Left kidney (tissue), 2 donors: ENCODE results near the gene B4GALT2. TPM values are rescaled to one million over a fixed set of nuclear protein-coding genes. Genes with fewer than 3 reads are reported as not detected.

Experiments used
- DNase-seq: peaks from one replicate; pipeline ENCODE4 v3.0.0-alpha.2; 2013
- polyA plus RNA-seq: library from polyadenylated mRNA; unstranded; fragments of 120-200 nt; gene quantifications from one replicate; pipeline ENCODE4 v1.2.1, GENCODE V29; 2013; ENCODE audit not compliant: insufficient read length

B4GALT2 gene
- polyA plus RNA-seq, 1 donor = 33.7 TPM

GRCh38 chr1:44027320-44027719 is 48.3 kb downstream of the B4GALT2 start:
- DNase-seq = no peak

DNA sequence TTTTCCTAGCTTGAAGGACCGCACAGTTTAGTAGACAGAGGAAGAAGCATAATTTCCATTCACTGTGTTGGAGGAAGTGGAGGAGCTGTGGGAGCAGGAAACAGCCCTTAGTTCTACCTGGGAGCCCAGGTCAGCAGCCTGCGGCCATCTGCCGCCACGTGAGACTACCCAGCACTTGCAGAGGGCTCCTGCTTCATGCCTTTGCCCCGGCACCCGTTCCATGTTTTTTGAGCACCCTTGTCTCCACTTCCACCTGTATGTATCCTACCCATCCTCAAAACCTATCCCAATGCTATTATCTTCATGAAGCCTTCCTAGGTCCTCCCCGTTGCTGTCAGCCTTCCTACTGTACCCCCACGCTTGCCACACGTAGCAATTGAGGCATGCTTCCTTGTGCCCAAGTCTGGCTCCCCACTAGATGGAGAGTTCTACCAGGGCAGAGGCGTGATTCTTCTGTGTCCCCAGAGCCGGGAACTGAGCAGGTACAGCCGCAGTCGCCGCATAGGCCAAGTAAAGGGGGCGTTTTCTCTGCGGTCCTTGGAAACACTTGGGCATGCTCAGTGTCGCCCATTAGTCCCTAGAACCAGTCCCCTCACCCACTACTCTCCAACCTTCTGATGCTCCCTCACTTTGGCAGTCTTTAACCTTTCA is 50.4 kb downstream of the B4GALT2 start:
- DNase-seq = no peak

DNA sequence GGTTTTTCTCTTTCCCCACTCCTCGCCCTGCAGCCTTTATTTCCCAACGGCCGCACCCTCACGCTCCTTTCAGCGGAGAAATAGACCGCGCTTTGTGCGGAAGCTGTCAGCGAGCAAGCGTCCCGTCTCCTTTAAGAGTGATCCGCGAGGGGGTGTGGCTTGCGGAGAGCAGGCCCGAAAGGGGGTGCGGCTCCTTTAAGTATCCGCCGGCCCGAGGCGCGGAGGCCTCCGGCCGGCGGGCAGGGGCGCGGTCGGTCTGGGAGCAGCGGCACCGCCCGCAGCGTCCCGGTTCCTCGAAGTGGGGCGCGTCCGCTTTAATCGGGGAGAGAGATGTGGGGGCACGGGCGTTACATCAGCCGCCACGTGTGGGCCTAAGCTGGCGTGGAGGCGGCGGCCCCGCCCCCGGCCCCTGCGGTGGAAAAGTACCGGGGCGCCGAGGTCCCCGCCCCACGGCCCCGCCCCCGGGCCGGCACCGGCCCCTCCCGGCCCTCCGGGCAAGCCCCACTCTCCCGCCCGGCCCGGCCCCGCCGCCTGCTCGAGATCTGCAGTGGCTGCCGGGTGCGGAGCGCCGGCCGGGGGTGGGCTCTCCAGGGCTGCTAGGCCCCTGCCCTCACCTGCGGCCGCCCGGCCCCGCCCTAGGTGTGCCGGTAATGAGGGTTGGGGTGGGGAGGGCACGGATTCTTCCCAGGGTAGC is 51.0 kb downstream of the B4GALT2 start:
- DNase-seq = peak; percentile 87

GRCh38 chr1:44030605-44031251 is 51.7 kb downstream of the B4GALT2 start:
- no peak for DNase-seq

GRCh38 chr1:44031252-44032169 is 52.5 kb downstream of the B4GALT2 start, which contains the start of gene SLC6A9:
Gene SLC6A9 (minus strand): TSS chr1:44031462. CDS start chr1:44024277, 7,185 bp downstream.
- peak; percentile 72 for DNase-seq

DNA sequence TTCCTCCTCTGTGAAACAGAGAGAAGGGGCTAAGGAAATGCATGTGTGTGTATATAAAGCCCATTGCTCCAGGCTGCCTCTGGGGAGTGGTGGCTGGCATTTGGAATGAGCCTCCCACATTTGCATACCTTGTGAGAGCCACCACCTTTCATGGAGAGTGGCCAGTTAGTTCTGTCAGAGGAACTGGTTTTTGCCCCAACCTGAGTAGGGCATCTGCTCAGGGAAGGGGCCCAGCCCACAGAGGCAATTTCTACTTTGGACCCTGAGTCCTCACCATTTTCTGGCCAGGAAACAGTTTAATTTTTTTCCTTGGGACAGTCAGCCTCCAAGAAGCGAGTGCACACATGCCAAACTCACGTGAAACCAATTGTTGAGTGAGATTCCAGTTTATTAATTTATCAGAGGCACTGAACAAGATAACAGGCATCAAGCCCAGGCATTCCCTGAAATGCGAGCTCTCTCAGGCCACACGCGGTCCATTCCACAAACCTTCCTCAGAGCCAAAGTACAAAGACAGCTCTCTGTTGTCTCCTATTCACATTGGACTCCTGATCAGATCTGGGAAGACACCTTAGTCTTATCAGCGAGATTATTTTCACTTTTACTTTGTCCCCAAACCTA is 53.3 kb downstream of the B4GALT2 start:
- DNase-seq = no peak

GRCh38 chr1:44033041-44033575 is 54.1 kb downstream of the B4GALT2 start:
- DNase-seq = no peak

DNA sequence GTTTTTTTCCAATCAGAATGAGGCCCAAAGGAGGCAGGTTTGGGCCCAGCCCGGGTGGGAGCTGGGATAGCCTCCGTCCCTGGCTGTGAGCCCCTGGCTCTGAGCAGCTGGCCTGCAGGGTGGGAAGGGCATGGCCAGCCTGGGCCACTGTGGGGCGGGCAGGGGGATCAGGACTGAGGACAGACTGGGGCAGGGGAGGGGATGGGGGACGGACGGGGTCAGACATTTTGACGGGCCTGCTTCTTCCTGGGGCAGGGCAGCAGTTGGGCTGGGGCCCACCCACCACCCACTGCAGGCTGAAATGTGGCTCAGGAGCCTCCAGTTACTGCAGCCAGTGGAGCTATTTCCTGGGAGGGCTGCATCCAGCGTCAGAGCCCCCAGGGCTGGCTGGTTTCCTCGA is 54.7 kb downstream of the B4GALT2 start:
- no peak for DNase-seq

GRCh38 chr1:44034423-44034822 is 55.4 kb downstream of the B4GALT2 start:
- no peak for DNase-seq

- no peak for DNase-seq
Measured at GRCh38 chr1:44034976-44035716, 56.1 kb downstream of the B4GALT2 start.

GRCh38 chr1:44035726-44036408 is 56.9 kb downstream of the B4GALT2 start:
- no peak for DNase-seq

- DNase-seq = peak; percentile 58
Measured at GRCh38 chr1:44036409-44037139, 57.6 kb downstream of the B4GALT2 start.

- no peak for DNase-seq
Measured at GRCh38 chr1:44037154-44037553, 58.1 kb downstream of the B4GALT2 start.

DNA sequence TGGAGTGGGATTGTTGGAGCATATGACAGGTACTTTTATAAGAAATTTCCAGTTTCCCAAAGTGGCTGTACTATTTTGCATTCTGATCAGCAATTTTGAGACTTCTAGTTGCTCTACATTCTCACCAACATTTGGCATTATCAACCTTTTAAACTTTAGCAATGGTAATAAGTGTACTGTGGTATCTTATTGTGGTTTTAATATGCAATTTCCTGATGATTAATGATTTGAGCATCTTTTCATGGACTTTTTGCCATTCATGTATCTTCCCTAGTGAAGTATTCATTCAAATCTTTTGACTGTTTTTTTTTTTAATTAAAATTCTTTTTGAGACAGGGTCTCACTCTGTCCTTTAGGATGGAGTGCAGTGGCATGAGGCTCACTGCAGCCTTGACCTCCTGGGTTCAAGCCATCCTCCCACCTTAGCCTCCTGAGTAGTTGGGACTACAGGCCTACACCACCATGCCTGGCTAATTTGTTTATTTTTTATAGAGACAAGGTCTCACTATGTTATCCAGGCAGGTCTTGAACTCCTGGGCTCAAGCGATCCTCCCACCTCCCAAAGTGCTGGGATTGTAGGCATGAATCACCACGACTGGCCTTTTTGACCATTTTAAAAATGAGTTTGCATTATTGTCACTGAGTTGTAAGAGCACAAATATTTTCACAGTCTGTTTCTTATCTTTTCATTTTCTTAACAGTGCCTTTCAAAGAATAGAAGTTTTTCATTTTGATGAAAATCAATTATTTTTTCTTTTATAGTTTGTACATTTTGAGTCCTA is 60.1 kb downstream of the B4GALT2 start:
- DNase-seq = no peak

DNA sequence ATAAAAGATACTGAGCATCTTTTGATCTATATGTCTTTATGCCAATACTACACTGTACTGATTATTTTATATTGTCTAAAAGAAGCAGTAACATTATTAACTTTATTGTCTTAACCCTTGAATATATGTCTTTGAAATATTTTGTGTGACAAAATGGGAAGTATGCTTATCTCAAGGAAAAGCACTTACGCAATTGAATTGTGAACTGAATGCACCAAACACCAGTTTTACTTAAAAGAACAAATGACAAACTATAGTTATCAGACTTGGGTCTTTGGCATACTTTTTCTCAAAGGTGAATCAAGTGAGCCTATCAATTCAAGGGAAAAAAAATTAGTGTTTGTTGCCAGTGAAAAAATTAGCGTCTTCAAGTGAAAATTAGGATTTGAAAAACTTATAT is 61.4 kb downstream of the B4GALT2 start:
- DNase-seq = no peak
